NCI-H2029 treated with DMSO at 0.1 percent for 48 hours (cell line): ENCODE results near the gene FHOD3.

Experiments
- DNase-seq: peaks from one replicate; lab custom pipeline; 2025; lab: John Stamatoyannopoulos, UW

FHOD3 gene

GRCh38 chr18:36296650-36297416, 680 bp upstream of the FHOD3 start:
- peak; percentile 29 for DNase-seq

- no peak for DNase-seq
These were observed 721 bp downstream of the FHOD3 start for GRCh38 chr18:36298126-36298741.

GRCh38 chr18:36299015-36299414, 1.5 kb downstream of the FHOD3 start:
- no peak for DNase-seq

DNA sequence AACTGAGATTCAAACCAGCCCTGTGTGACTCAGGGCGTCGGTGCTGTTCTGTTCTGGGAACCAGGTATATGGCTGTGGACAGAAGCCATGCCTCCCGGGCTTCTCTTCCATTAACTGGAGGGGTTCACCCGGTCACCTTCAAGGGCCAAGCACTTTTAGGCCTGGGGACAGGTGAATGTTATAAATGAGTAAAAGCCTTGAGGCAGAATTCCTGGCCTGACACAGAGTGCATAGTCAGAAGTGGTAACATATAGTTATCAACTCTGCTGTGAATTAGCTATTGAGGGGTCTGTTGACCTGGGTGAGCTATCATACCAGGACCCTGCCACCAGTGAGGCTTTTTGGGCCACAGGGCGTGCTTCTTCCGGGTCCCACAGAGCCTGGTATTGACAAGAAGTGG, 2.7 kb downstream of the FHOD3 start:
- no peak for DNase-seq

DNA sequence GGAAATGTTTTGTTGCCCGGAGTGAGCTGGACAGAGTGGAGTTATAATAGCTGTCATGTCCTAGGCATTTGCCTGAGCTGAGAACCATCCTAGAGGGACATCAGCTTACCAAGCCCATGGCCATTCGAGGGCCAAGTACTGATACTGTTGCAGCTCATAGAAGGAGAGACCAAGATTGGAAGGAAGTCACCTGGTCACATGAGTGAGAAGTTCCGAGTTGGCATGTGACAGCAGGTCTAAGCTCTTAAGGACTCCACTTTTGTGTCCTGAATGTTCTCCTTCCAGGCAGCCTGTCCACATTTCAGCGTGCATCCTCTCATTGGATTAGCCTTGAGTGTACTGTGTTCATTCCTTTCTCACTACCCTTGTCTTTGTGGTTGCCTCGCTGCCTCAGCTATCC, 4.4 kb downstream of the FHOD3 start:
- no peak for DNase-seq

- DNase-seq, result no peak
These were observed 5.2 kb downstream of the FHOD3 start for GRCh38 chr18:36302676-36303075.

GRCh38 chr18:36303211-36303844, 5.8 kb downstream of the FHOD3 start:
- no peak for DNase-seq

DNA sequence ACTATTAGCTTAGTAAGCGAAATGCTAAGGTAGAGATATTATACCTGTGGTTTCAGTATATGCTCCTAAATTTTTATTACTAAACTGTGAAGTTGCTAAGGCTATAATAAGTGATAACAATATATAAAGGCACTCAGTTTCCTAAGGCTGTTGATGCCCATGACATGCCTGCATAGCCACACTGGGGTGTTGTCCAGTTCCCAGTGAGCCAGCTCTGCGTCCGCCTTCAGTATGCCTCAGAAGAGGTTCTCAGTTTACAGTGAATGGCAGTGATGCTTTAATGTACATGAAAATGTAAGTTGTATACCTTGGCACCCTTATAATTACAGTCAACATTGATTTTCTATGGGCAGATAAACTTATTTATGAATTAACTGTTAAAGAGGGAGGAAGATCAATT, 7.2 kb downstream of the FHOD3 start:
- no peak for DNase-seq

- no peak for DNase-seq
These were observed 7.9 kb downstream of the FHOD3 start for GRCh38 chr18:36305375-36305774.

DNA sequence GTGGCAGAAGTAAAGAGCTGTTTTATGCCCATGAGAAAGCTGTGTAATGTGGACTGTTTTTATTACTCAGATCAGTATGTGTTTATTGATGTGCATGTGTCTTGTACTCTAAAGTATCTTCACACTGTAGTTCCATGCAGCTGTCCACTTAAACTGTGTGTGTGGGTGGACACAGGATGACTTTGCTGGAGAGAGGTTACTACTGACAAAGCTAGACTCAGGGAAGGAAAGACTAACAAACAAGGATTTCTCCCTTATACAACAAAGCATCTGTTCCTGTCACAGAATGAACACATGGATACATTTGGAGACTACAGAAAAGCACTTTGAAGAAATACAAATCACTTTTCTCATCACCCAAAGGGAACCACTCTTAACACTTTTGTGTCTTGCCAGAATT, 10.0 kb downstream of the FHOD3 start:
- no peak for DNase-seq

GRCh38 chr18:36308711-36309435, 11.4 kb downstream of the FHOD3 start:
- no peak for DNase-seq

DNA sequence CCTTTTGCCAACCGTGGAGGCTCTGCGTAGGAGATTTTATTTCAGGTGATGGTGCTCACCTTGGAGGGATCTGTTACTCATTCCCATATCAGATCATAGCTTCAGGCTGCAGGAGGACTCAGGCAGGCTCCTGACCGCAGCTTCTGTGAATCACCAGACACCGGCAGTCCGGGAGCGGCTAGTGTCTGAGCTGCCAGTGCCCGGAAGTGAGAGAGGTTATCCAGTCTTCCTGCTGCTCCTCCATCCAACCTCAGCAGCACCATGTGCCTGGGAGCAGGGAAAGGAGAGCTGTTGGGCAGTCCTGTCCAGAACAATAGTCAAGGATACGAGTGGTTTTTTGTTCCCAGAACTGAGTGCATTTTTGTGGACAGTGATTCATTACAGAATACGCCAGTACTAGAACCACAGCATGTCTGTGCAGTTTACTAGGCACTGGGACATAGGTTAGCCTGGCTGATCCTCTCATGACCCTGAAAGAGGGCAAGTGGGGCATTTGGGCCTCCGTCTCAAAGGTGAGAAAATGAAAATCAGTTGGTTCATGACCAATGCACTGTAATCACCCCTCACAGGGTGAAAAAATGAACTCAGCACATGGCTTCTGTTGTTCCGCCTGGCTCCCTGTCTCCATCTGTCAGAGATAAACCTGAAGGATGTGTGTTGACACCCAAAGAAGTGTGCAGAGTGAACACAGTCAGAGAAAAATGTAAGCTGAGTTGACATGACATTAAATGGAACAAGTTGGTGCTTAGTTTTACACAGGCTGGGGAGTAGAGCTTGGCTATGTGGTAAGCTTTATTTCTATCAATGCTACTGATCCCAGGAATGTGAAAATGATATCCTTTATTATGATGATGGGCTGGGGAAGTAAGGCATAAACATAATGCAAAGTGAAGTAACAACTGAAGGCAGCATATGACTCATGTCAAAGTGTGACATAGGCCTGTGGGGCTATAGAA, 12.2 kb downstream of the FHOD3 start:
- DNase-seq, result no peak

DNA sequence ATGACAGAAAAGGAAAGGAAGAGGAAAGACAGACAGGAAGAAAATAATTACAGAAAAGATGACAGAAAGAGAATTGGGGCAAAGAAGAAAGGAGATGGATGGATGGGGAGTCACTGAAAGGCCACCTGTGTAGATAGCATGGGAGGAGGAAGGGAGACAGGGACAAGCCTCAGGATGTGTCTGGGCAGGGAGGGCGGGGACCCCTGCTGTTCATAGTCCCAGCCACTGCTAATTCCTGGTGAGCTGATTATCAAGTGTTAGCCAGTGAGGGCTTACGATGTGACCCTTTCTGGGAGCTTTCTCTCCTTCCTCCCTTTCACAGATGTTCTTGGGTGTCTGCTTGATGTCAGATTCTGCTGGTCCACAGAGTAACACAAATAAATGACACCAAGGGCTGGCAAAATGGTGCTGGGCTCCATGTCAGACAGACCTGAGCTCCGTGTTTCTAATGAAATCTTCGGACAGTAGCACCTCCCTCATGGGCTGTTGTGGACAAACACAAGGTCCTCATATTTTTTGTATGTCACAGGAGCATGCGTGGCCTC, 13.6 kb downstream of the FHOD3 start:
- no peak for DNase-seq

DNA sequence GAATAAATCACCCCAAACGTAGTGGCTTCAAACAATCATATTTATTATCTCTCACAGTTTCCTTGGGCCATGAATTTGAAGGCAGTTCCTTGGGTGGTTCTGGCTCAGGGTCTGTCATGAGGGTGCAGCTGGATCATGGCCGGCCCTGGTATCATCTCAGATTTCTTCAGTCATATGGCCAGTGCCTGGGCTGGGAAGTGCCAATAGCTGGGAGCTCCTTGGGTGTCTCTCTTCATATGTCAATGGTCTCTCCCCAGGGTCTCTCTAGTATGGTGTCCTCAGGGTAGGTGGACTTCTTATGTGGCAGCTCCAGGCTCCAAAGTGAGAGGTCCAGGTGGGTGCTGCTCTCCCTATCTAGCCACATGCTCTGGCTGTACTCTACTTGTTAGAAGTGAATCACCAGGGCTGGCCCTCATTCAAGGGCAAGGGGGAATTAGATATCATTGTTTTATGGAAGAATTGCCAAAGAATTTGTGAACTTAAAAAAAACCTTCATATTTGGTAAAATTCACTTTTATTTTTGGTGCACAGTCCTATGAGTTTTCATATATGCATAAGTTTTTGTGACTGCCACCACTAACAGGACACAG, 15.4 kb downstream of the FHOD3 start:
- DNase-seq, result no peak

- no peak for DNase-seq
These were observed 16.6 kb downstream of the FHOD3 start for GRCh38 chr18:36314098-36314497.

DNA sequence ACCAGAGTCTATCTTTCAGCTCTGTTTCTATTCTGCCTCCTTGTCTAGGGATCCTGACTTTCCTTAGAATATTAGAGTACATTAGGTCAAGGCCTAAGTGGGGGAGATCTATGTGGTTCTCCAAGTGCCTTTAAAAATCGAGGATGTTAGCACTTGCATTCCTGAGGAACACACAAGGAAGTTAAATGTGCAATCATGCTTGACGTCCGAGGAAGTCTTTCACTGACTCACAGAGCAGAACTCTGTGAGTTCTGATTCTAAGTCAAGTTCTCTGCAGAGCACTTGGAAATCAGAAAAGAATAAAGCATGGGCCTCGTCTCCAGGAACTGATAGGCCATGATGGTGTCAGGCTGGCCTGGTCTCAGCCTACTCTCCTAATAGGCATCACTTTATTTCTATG, 17.2 kb downstream of the FHOD3 start:
- no peak for DNase-seq

- no peak for DNase-seq
These were observed 18.2 kb downstream of the FHOD3 start for GRCh38 chr18:36315736-36316135.

DNA sequence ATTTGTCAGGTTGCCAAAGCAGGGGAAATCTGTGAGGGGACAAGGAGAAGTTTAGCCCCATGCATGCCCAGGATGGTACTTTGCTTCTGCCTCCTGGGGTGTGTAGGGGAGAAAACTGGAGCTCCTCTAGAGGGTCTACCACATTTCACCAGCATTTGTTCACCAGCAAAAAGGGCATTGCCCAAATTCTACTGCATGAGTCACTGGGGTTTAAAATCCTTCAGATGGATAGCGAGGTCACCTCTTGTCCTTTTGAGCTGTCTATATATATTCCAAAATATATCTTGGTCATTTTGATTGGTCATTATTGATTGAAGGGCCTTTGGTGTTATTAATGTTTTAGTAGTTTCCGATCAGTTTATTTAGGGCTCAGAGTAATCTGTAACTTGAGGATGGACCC, 18.7 kb downstream of the FHOD3 start:
- no peak for DNase-seq

DNA sequence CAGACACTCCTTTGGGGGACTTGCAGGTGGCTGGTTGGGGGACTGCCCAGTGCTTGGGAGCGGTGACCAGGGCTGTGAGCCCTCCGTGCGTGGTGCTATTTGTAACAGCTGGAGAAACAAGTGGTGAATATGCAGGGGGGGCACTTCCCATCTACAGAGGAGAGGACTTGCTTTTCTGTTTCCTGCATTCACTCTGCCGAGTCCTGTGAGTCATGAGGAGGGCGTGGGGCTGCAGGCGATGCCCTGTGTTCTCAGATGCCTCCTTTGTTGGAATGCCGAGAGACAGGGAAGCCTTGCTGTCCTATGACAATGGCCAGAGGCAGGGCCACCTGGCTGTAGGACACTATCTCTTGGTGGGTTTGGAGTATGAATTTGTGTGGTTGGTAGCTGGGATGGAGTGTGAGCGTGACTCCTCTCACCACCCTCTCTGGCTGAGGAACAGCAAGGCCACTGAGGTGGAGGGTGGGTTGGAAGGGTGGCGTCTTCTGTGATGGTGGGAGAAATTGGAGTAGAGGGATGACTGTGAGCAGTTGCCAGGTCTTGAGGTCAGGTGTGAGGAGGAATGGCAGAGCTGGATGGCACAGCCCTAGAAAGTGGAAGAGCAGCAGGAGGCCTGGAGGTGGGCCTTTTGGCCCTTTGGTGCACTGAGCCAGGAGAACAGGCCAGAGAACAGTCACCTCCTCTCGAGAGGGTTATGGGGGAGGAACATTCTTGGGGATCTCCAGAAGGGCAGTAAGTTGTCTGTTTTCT, 24.3 kb downstream of the FHOD3 start:
- no peak for DNase-seq

DNA sequence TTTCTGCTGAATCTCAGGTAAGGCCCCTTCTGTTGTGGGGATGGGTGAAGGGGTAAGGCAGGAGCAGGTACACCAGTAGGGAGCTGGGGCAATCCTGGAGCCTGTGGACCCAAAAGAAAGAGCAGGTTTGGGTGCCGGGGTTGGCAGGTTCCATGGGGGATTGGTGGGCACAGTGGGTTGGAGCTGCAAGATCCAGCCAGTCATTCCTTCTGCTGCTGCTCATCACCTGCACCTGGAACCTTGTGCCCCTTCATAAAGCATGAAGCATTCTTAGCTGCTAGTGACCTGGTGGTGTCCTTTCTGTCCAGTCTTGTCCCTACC, 24.9 kb downstream of the FHOD3 start:
- DNase-seq, result no peak
